Endothelial cell of umbilical vein (primary cell): ENCODE results near the gene KIF17.

Experiments used
- EZH2 ChIP-seq: IDR thresholded peaks from 2 replicates; pipeline ENCODE4 v1.6.1; 2012; ENCODE audit warnings: borderline replicate concordance, low read depth, mild to moderate bottlenecking, moderate library complexity, low read length, inconsistent platforms; ENCODE audit not compliant: severe bottlenecking
- POLR2A ChIP-seq: IDR thresholded peaks from 2 replicates; pipeline ENCODE4 v1.6.1; 2012; ENCODE audit warnings: low read depth, mild to moderate bottlenecking, control low read depth, low read length
- POLR2AphosphoS5 ChIP-seq: IDR thresholded peaks from 2 replicates; pipeline ENCODE4 v1.6.1; 2012; ENCODE audit warnings: low read depth, mild to moderate bottlenecking, control low read depth, low read length, moderate library complexity; ENCODE audit not compliant: insufficient read depth
- TF ChIP-seq, protein P1 (sequence below), 2 donors: IDR thresholded peaks; 1 replicate in 1 of 2; 2 replicates in 1 of 2; pipeline ENCODE4 v1.5.1; 2011; ENCODE audit warnings: low read length in 2 of 2, mild to moderate bottlenecking in 2 of 2, moderate library complexity in 2 of 2, control low read depth in 1 of 2, inconsistent platforms in 1 of 2, low read depth in 1 of 2; ENCODE audit not compliant: insufficient read depth in 1 of 2; ENCODE audit errors: extremely low read depth in 1 of 2

DNA sequence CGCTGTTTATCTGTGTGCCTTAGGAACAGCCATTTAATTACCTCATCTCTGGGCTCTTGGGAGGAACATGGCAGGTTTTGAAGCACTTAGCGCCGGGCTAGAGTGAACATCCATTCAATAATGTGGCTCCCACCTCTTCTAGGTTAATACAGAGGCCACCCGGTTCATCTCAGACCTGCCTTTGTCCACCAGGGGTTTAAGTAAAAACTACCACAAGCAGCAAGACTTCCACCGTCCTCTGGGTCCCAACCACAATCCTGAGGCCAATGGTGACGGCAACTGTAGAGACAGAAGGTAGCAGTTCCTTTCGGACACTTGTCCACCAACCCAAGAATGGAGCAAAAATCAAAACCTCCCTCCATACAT, 55.7 kb downstream of the KIF17 start:
- TF ChIP-seq, protein P1, sequence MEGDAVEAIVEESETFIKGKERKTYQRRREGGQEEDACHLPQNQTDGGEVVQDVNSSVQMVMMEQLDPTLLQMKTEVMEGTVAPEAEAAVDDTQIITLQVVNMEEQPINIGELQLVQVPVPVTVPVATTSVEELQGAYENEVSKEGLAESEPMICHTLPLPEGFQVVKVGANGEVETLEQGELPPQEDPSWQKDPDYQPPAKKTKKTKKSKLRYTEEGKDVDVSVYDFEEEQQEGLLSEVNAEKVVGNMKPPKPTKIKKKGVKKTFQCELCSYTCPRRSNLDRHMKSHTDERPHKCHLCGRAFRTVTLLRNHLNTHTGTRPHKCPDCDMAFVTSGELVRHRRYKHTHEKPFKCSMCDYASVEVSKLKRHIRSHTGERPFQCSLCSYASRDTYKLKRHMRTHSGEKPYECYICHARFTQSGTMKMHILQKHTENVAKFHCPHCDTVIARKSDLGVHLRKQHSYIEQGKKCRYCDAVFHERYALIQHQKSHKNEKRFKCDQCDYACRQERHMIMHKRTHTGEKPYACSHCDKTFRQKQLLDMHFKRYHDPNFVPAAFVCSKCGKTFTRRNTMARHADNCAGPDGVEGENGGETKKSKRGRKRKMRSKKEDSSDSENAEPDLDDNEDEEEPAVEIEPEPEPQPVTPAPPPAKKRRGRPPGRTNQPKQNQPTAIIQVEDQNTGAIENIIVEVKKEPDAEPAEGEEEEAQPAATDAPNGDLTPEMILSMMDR (IDR thresholded peaks at IDR 0.05; ENCODE audit: extremely low read depth in 1 of 2, insufficient read depth in 1 of 2, low read depth in 1 of 2, low read length in 2 of 2), result no peak
- TF ChIP-seq EZH2, result no peak
- no peak for TF ChIP-seq POLR2A
- no peak for TF ChIP-seq POLR2AphosphoS5
